ENCODE data around the gene EXOC1. TPM values are rescaled to one million over a fixed set of nuclear protein-coding genes. Genes with fewer than 3 reads are reported as not detected.

The EXOC1 gene
- total and polyA plus RNA-seq, 2 of the 4 experiments (the other 2 are of a cell fraction), result 19.9 to 49.5 TPM

- no peak overlapping the region for H2AK9ac ChIP-seq (replicated peaks; ENCODE audit: low read depth, low read length, poor library complexity)
- H3K14ac ChIP-seq (replicated peaks; ENCODE audit: low read depth, low read length), result no peak overlapping the region
- no peak overlapping the region for H3K56ac ChIP-seq (ENCODE audit: extremely low read depth, insufficient read depth, low read length)
- peaks cover 2% of the 10 kb centered on the region; the same call in 1 of the 2 replicates for H3K27me3 ChIP-seq (ENCODE audit: control insufficient read depth, insufficient read depth, low read length)
- no peak overlapping the region for H3K18ac ChIP-seq (ENCODE audit: low read depth, low read length)
- in situ Hi-C loops (cut with MboI; ENCODE audit: low sequenced_read_pairs), result no loop called here
- no peak overlapping the region for H3K9ac ChIP-seq (ENCODE audit: low read depth, low read length)
- H2BK5ac ChIP-seq (ENCODE audit: low read depth, low read length, poor library complexity, severe bottlenecking), result no peak overlapping the region
- dilution Hi-C loops (cut with HindIII; ENCODE audit: low sequenced_read_pairs, unreplicated experiment), result no loop called here
- TF ChIP-seq CTCF (conservative IDR thresholded peaks at IDR 0.05; ENCODE audit: low read depth, low read length), result no peak
- TF ChIP-seq ELK1 (IDR thresholded peaks at IDR 0.05; ENCODE audit: borderline replicate concordance, low read depth, low read length), result no peak
- TF ChIP-seq USF2 (IDR thresholded peaks at IDR 0.05; ENCODE audit: low read depth, low read length), result no peak
- no peak for TF ChIP-seq MXI1 (IDR thresholded peaks at IDR 0.05; ENCODE audit: borderline replicate concordance, low read depth, low read length)
- TF ChIP-seq CEBPB (IDR thresholded peaks at IDR 0.05; ENCODE audit: low read depth, low read length), result no peak
- TF ChIP-seq SMC3 (IDR thresholded peaks at IDR 0.05; ENCODE audit: low read depth, low read length), result no peak
- TF ChIP-seq FOS (IDR thresholded peaks at IDR 0.05; ENCODE audit: low read depth, low read length), result no peak
- TF ChIP-seq BHLHE40 (IDR thresholded peaks at IDR 0.05; ENCODE audit: low read depth, low read length), result no peak
- no peak for TF ChIP-seq POLR2A (IDR thresholded peaks at IDR 0.05; ENCODE audit: low read depth, low read length)
- no peak for TF ChIP-seq RCOR1 (IDR thresholded peaks at IDR 0.05; ENCODE audit: insufficient replicate concordance, low read length)
- TF ChIP-seq RFX5 (IDR thresholded peaks at IDR 0.05; ENCODE audit: low read depth, low read length), result no peak
- TF ChIP-seq NFE2L2 (IDR thresholded peaks at IDR 0.05; ENCODE audit: low read depth, low read length), result no peak
- no peaks in the 10 kb centered on the region for H3K36me3 ChIP-seq (ENCODE audit: control insufficient read depth, insufficient read depth, low read length)
- H3K27ac ChIP-seq (ENCODE audit: insufficient read depth, low read length), result no peak overlapping the region
- H3K79me1 ChIP-seq (ENCODE audit: low read depth in 1 of 2, low read length in 2 of 2), result no peaks in the 10 kb centered on the region
- H2AK5ac ChIP-seq (ENCODE audit: low read depth, low read length), result no peak overlapping the region
- no peak overlapping the region for H2BK120ac ChIP-seq (ENCODE audit: low read depth, low read length)
- intact Hi-C loops (cut with micrococcal nuclease), result no loop called here
- H3K4me2 ChIP-seq (ENCODE audit: low read depth, low read length), result no peak overlapping the region
- no peak overlapping the region for H2AFZ ChIP-seq (replicated peaks; ENCODE audit: low read length, poor library complexity)
- H4K8ac ChIP-seq (ENCODE audit: low read depth in 2 of 2, low read length in 2 of 2), result no peak overlapping the region
- H3K4ac ChIP-seq (ENCODE audit: low read depth, low read length), result no peak overlapping the region
- DNase-seq (no peak), ATAC-seq (ENCODE audit: low read depth) (no peak)
- no peaks in the 10 kb centered on the region for H3K9me1 ChIP-seq (ENCODE audit: insufficient read depth, low read length)
- no peak overlapping the region for H2BK20ac ChIP-seq (ENCODE audit: low read depth, low read length)
- no TSS peak for BruUV-seq (replicated peaks)
- H3K4me1 ChIP-seq (ENCODE audit: control insufficient read depth, insufficient read depth, low read length), result no peaks in the 10 kb centered on the region
- no peak overlapping the region for H2BK15ac ChIP-seq (ENCODE audit: low read depth, low read length)
- ChIA-PET CTCF (no interaction called here), POLR2A (ENCODE audit: unreplicated experiment) (interaction anchor here (0.6 kb wide), 1 partner anchor 348 kb away, joined by 3 read pairs; no protein-coding TSS in a partner anchor)
- H4K20me1 ChIP-seq (ENCODE audit: insufficient read depth, low read length), result no peaks in the 10 kb centered on the region
- no CpG with 5 or more reads among the region's 3 CpGs for WGBS, 2 experiments (ENCODE audit: extremely low coverage in 2 of 2, insufficient read length in 1 of 2)
- no peaks in the 10 kb centered on the region for H3K9me3 ChIP-seq (ENCODE audit: control insufficient read depth, insufficient read depth, low read length)
- H3K23ac ChIP-seq (ENCODE audit: low read depth, low read length), result no peak overlapping the region
- H3K4me3 ChIP-seq (ENCODE audit: insufficient read depth, low read depth, low read length), result no peak overlapping the region
- H4K5ac ChIP-seq (ENCODE audit: low read depth, low read length), result no peak overlapping the region
- no peak overlapping the region for H4K91ac ChIP-seq (ENCODE audit: insufficient read depth, low read depth, low read length)
These were observed 23.4 kb upstream of the EXOC1 start for GRCh38 chr4:55830048-55830447.
